MCF 10A (cell line): ENCODE data around the gene FBXW2. TPM values are rescaled to one million over a fixed set of nuclear protein-coding genes. Genes with fewer than 3 reads are reported as not detected.

ENCODE experiments used
- BruUV-seq: library from RNA; stranded (reverse); fragments of 400-500 nt; replicated peaks from 2 replicates; lab custom pipeline; 2021; lab: Mats Ljungman, UMichigan
- CTCF ChIA-PET: fragments of 300-600 bp; sonication (Branson Sonifier 250); formaldehyde crosslinking; extraction: SDS; loops from one replicate; lab custom pipeline; 2021; ENCODE audit warnings: antibody characterized with exemption, inconsistent platforms; lab: Yijun Ruan, JAX
- POLR2A ChIA-PET: fragments of 300-600, 350-650 bp; sonication (Branson Sonifier 250); formaldehyde crosslinking; extraction: SDS; loops from one replicate; lab custom pipeline; 2020; ENCODE audit warnings: antibody characterized with exemption, inconsistent platforms; lab: Yijun Ruan, JAX
- DNase-seq: peaks from one replicate; pipeline ENCODE4 v3.0.0-alpha.2; 2018; ENCODE audit not compliant: unreplicated experiment
- H3K27ac Mint-ChIP-seq: one replicate; pipeline ENCODE4 v1.8.0; 2022; ENCODE audit warnings: mild to moderate bottlenecking, low read depth, mixed read lengths; ENCODE audit not compliant: unreplicated experiment
- H3K27me3 Mint-ChIP-seq: one replicate; pipeline ENCODE4 v1.8.0; 2022; ENCODE audit warnings: mixed read lengths; ENCODE audit not compliant: insufficient read depth, unreplicated experiment
- H3K36me3 Mint-ChIP-seq: one replicate; pipeline ENCODE4 v1.8.0; 2022; ENCODE audit warnings: mild to moderate bottlenecking, moderate library complexity, mixed read lengths; ENCODE audit not compliant: insufficient read depth, unreplicated experiment
- H3K4me1 Mint-ChIP-seq: one replicate; pipeline ENCODE4 v1.8.0; 2022; ENCODE audit warnings: mixed read lengths; ENCODE audit not compliant: insufficient read depth, unreplicated experiment
- H3K4me3 Mint-ChIP-seq: one replicate; pipeline ENCODE4 v1.8.0; 2022; ENCODE audit warnings: mild to moderate bottlenecking, moderate library complexity, mixed read lengths; ENCODE audit not compliant: unreplicated experiment
- H3K9me3 Mint-ChIP-seq: one replicate; pipeline ENCODE4 v1.8.0; 2022; ENCODE audit warnings: mixed read lengths; ENCODE audit not compliant: unreplicated experiment
- intact Hi-C: fragments of 100-400 bp; cut with micrococcal nuclease; formaldehyde crosslinking; loops from 2 replicates; pipeline ENCODE4 v1.14.1; 2022
- total RNA-seq: library from RNA; stranded (reverse); gene quantifications from 2 replicates; pipeline ENCODE4 v1.2.3, GENCODE V29; 2022
- TF ChIP-seq, protein P1 (sequence below): fragments of 200-600 bp; IDR thresholded peaks from one replicate; pipeline ENCODE4 v1.8.0; 2022; ENCODE audit warnings: antibody characterized with exemption, mild to moderate bottlenecking; ENCODE audit not compliant: unreplicated experiment

FBXW2 gene
- total RNA-seq, 1 experiment from 2014 or later: 53.9 TPM

DNA sequence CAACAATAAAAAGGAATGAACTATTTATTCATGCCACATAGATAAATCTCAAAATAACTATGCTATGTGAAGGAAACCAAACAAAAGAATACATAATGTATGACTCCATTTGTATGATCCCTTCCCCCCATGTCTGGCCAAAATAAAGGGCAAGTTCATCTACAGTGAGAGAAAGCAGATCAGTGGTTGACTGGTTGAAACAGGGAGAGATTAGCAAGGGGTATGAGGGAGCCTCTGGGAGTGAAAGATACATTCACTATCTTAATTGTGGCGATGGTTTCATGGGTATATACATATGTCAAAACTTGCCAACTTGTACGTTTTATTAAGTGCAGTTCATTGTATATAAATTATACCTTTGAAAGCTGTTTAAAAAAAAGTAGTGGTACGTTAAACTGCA lies 44.7 kb upstream of the FBXW2 start:
- no TSS peak for BruUV-seq
- no peaks in the 10 kb centered on the region for H3K9me3 Mint-ChIP-seq

DNA sequence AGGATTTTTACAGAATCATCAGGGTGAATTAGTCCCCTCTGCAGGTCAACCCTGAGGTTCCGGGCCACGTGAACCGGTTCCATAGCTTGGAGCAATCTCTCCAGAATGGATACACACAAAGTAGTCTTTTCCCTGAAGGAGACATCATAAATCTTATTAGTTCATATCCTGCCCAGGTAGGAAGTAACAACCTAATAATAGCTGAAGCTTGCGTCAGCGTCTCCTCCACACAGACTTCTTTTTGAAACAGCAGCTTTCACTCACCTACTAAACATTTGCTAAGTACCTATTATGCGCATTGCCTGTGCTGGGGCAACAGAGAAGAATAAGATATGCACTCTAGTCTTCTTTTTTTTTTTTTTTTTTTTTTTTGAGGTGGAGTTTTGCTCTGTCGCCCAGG lies 40.1 kb upstream of the FBXW2 start:
- ChIA-PET POLR2A (interaction anchor here (0.9 to 1.4 kb wide), 4 partner anchors 9 to 65 kb away, joined by 3 to 6 read pairs (median 4); partner anchors contain the start of gene PSMD5), CTCF (interaction anchor here (1.0 to 1.6 kb wide), 3 partner anchors 9 to 76 kb away, joined by 3 to 5 read pairs (median 3); partner anchors contain the start of gene PSMD5)
- Mint-ChIP-seq H3K9me3 (no peaks in the 10 kb centered on the region), H3K36me3 (peaks cover 70% of the 10 kb centered on the region), H3K27me3 (no peaks in the 10 kb centered on the region), H3K27ac (no peak overlapping the region), H3K4me1 (peaks cover 6% of the 10 kb centered on the region), H3K4me3 (no peak overlapping the region)
- DNase-seq: no peak
- TF ChIP-seq, protein P1, sequence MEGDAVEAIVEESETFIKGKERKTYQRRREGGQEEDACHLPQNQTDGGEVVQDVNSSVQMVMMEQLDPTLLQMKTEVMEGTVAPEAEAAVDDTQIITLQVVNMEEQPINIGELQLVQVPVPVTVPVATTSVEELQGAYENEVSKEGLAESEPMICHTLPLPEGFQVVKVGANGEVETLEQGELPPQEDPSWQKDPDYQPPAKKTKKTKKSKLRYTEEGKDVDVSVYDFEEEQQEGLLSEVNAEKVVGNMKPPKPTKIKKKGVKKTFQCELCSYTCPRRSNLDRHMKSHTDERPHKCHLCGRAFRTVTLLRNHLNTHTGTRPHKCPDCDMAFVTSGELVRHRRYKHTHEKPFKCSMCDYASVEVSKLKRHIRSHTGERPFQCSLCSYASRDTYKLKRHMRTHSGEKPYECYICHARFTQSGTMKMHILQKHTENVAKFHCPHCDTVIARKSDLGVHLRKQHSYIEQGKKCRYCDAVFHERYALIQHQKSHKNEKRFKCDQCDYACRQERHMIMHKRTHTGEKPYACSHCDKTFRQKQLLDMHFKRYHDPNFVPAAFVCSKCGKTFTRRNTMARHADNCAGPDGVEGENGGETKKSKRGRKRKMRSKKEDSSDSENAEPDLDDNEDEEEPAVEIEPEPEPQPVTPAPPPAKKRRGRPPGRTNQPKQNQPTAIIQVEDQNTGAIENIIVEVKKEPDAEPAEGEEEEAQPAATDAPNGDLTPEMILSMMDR: no peak
- BruUV-seq: no TSS peak
- intact Hi-C loops: no loop called here

More for the DNA sequence above, 44.7 kb upstream of the FBXW2 start:
- DNase-seq: no peak
- no peaks in the 10 kb centered on the region for H3K27me3 Mint-ChIP-seq
- ChIA-PET CTCF (no interaction called here), POLR2A (no interaction called here)
- peaks cover 64% of the 10 kb centered on the region for H3K36me3 Mint-ChIP-seq
- H3K4me1 Mint-ChIP-seq: peaks cover 26% of the 10 kb centered on the region
- H3K4me3 Mint-ChIP-seq: no peak overlapping the region
- TF ChIP-seq, protein P1: no peak
- intact Hi-C loops: no loop called here
- no peak overlapping the region for H3K27ac Mint-ChIP-seq

DNA sequence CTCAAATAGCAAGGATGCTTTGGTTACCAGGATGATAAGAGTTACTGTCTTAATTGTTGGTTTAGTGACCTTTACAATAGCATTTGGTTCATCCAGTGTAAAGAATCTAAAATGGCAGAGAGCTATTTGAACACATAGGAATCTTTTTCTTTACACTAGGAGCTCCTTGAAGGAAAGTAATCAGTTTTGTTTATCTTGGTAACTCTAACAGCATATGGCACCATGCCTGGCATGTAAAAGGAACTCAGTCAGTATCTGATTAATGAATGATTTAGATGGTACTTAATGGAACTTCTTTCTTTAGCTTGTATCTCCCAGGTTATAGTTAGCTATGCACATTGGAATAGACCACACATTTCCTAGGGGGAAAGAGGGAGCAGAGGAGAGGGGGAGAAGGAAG lies 39.6 kb upstream of the FBXW2 start:
- POLR2A ChIA-PET: interaction anchor here (0.9 to 1.4 kb wide), 5 partner anchors 10 to 65 kb away, joined by 3 to 6 read pairs (median 3); partner anchors contain the start of gene PSMD5
- Mint-ChIP-seq H3K27me3 (no peaks in the 10 kb centered on the region), H3K9me3 (no peaks in the 10 kb centered on the region), H3K27ac (no peak overlapping the region), H3K4me1 (peaks cover 2% of the 10 kb centered on the region), H3K4me3 (no peak overlapping the region), H3K36me3 (peaks cover 76% of the 10 kb centered on the region)
- DNase-seq: no peak
- TF ChIP-seq, protein P1: no peak
- CTCF ChIA-PET: interaction anchor here (0.6 to 1.0 kb wide), 7 partner anchors 19 to 771 kb away, joined by 3 to 5 read pairs (median 3); no protein-coding TSS in a partner anchor
- intact Hi-C loops: no loop called here
- no TSS peak for BruUV-seq

DNA sequence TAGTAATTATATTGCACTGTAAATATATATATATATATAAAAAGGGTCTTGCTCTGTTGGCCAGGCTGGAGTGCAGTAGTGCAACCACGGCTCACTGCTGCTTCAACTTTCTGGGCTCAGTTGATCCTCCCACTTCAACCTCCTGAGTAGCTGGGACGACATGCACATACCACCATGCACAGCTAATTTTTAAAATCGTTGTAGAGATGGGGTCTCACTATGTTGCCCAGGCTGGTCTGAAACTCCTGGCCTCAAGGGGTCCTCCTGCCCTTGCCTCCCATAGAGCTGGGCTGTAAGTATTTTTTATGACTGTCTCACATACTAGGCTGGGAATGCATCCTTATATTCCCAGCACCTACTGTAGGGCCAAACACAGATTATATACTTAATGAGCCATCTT lies 37.6 kb upstream of the FBXW2 start:
- H3K4me1 Mint-ChIP-seq: no peaks in the 10 kb centered on the region
- no peak overlapping the region for H3K27ac Mint-ChIP-seq
- H3K36me3 Mint-ChIP-seq: peaks cover 82% of the 10 kb centered on the region
- no peaks in the 10 kb centered on the region for H3K9me3 Mint-ChIP-seq
- no peak overlapping the region for H3K4me3 Mint-ChIP-seq
- POLR2A ChIA-PET: interaction anchor here (1.4 kb wide), 1 partner anchor 9 kb away, joined by 3 read pairs; no protein-coding TSS in a partner anchor
- CTCF ChIA-PET: interaction anchor here (0.8 kb wide), 1 partner anchor 9 kb away, joined by 3 read pairs; no protein-coding TSS in a partner anchor
- no peaks in the 10 kb centered on the region for H3K27me3 Mint-ChIP-seq
- TF ChIP-seq, protein P1: no peak
- intact Hi-C loops: no loop called here
- no TSS peak for BruUV-seq
- DNase-seq: no peak
